ENCODE measurements around the gene CLDN18. TPM values are rescaled to one million over a fixed set of nuclear protein-coding genes. Genes with fewer than 3 reads are reported as not detected.

CLDN18 gene
- total and polyA plus RNA-seq, 4 donors, result 31.4 to 316 (median 116) TPM

DNA sequence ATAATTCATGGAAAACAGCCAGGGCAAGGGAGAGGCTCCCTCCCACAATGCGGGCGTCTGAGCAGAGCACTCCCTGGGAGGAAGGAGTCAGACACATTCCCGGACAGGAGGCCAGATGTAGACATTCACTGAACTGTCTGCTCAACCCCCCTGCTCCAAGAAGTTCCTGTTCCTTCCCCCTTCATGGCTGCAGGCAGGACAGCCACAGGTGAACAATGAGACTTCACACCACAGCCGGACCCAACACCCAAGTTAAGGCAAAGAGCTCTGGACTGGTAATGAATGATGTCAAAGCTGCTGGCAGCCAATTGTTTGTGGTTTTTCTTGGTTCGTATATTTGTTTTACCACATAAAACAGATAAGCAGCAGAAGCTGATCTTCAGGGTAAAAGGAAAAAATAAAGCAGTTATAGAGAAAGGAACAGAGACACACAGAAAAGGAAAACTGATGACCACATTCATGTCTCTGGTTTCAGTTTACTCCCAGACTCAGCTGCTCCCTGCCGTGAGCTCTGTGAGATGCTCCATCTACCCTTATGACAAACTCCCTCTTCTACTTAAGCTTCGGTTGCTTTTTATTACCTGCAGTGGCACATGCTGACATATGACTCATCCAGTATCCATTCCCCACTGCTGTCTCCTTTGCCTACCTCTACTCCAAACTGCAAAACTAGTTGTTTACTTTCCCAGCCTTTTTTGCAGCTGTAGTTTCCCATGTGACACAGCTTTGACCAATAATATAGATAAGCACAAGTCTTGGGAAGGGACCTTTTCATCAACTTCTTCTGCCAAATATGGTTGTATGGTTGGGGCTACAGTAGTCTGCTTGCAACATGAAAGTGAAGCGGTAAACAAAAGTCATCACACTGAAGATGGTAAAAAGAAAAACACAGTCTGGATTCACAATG lies 72.4 kb downstream of the CLDN18 start:
- WGBS, 2 donors, result 49 to 65% methylated on average over 8 of the region's 8 CpGs
- H3K27ac ChIP-seq (ENCODE audit: low read depth in 1 of 2, low read length in 1 of 2), result no peak overlapping the region
- no peak overlapping the region for H3K4me3 ChIP-seq
- TF ChIP-seq, protein P1, sequence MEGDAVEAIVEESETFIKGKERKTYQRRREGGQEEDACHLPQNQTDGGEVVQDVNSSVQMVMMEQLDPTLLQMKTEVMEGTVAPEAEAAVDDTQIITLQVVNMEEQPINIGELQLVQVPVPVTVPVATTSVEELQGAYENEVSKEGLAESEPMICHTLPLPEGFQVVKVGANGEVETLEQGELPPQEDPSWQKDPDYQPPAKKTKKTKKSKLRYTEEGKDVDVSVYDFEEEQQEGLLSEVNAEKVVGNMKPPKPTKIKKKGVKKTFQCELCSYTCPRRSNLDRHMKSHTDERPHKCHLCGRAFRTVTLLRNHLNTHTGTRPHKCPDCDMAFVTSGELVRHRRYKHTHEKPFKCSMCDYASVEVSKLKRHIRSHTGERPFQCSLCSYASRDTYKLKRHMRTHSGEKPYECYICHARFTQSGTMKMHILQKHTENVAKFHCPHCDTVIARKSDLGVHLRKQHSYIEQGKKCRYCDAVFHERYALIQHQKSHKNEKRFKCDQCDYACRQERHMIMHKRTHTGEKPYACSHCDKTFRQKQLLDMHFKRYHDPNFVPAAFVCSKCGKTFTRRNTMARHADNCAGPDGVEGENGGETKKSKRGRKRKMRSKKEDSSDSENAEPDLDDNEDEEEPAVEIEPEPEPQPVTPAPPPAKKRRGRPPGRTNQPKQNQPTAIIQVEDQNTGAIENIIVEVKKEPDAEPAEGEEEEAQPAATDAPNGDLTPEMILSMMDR (IDR thresholded peaks at IDR 0.05; ENCODE audit: control extremely low read depth, extremely low read depth), result no peak
- H3K36me3 ChIP-seq (ENCODE audit: control insufficient read depth in 4 of 4, insufficient read depth in 4 of 4, low read length in 4 of 4), result peaks cover 7 to 47% (median 18%) of the 10 kb centered on the region in 4 donors
- no peak overlapping the region for H3K9ac ChIP-seq (ENCODE audit: insufficient read depth in 1 of 2, low read length in 2 of 2)
- no peaks in the 10 kb centered on the region for H3K27me3 ChIP-seq (ENCODE audit: control insufficient read depth in 3 of 3, insufficient read depth in 3 of 3, low read length in 2 of 3)
- ATAC-seq (ENCODE audit: insufficient read depth, low FRiP score) (no peak), DNase-seq (peak in 1 of 3 donors; percentile 8)
- H3K4me1 ChIP-seq (ENCODE audit: control insufficient read depth in 5 of 5, insufficient read depth in 5 of 5, low read length in 5 of 5), result no peaks in the 10 kb centered on the region
- no peaks in the 10 kb centered on the region for H3K9me3 ChIP-seq (ENCODE audit: control insufficient read depth in 4 of 4, insufficient read depth in 3 of 4, low read length in 3 of 4)

DNA sequence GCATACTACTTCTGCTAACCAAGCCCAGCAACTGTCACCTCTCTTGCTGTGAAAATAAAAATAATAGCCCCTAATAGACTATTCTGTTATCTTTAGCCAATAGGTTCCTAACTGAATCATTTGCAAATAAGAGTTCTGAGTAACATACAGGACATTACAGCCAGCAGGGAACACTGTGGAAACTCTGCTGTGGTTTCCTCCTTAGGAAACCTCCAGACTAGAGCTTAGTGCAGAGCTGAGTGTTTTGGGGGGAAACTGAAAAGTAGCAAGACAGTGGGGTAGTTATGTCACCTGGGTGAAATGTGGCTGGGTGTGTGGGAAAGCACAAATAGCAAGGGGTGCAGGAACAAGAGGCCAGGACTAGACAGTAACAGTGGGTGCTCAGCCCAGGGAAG lies 73.0 kb downstream of the CLDN18 start:
- DNase-seq (no peak), ATAC-seq (ENCODE audit: insufficient read depth, low FRiP score) (no peak)
- no peak overlapping the region for H3K4me3 ChIP-seq
- H3K36me3 ChIP-seq (ENCODE audit: control insufficient read depth in 4 of 4, insufficient read depth in 4 of 4, low read length in 4 of 4), result peaks cover 11 to 48% (median 19%) of the 10 kb centered on the region in 4 donors
- H3K4me1 ChIP-seq (ENCODE audit: control insufficient read depth in 5 of 5, insufficient read depth in 5 of 5, low read length in 5 of 5), result no peaks in the 10 kb centered on the region
- TF ChIP-seq, protein P1 (IDR thresholded peaks at IDR 0.05; ENCODE audit: control extremely low read depth, extremely low read depth), result no peak
- no peak overlapping the region for H3K27ac ChIP-seq (ENCODE audit: low read depth in 1 of 2, low read length in 1 of 2)
- H3K9me3 ChIP-seq (ENCODE audit: control insufficient read depth in 4 of 4, insufficient read depth in 3 of 4, low read length in 3 of 4), result no peaks in the 10 kb centered on the region
- H3K9ac ChIP-seq (ENCODE audit: insufficient read depth in 1 of 2, low read length in 2 of 2), result no peak overlapping the region
- no peaks in the 10 kb centered on the region for H3K27me3 ChIP-seq (ENCODE audit: control insufficient read depth in 3 of 3, insufficient read depth in 3 of 3, low read length in 2 of 3)

Other genes with a start within 250 kb of the CLDN18 start
- gene SOX14, start 245.8 kb upstream of the CLDN18 start, total RNA-seq, result not detected
- gene SOX14, start 245.8 kb upstream of the CLDN18 start, polyA plus RNA-seq, result not detected
- 10 to 100 TPM; 27.6 to 40.0 TPM for gene DZIP1L, start 105.4 kb downstream of the CLDN18 start, total RNA-seq
- 1 to 10 TPM; 4.1 to 6.7 TPM for gene DZIP1L, start 105.4 kb downstream of the CLDN18 start, polyA plus RNA-seq
- under 1 TPM in 1 of 2 donors, not detected in 1; 0.25 TPM for gene A4GNT, start 122.2 kb downstream of the CLDN18 start, total RNA-seq
- gene A4GNT, start 122.2 kb downstream of the CLDN18 start, polyA plus RNA-seq, result under 1 TPM in 1 of 2 donors, not detected in 1; 0.06 TPM
- gene DBR1, start 164.8 kb downstream of the CLDN18 start, total RNA-seq, result 10 to 100 TPM; 16.0 to 20.8 TPM
- gene DBR1, start 164.8 kb downstream of the CLDN18 start, polyA plus RNA-seq, result 1 to 10 TPM; 6.2 to 8.7 TPM
- gene ARMC8, start 177.1 kb downstream of the CLDN18 start, total RNA-seq, result 10 to 100 TPM; 52.3 to 68.8 TPM
- gene ARMC8, start 177.1 kb downstream of the CLDN18 start, polyA plus RNA-seq, result 10 to 100 TPM; 14.2 to 23.5 TPM

Measured in lung (tissue), 12 donors.